ENCODE measurements around the gene HS6ST2.
"Not testable (repeated sequence)": the region's sequence is repeated elsewhere in the genome, so short reads cannot be mapped to it uniquely, and the experiment has no call there.

The HS6ST2 gene

DNA sequence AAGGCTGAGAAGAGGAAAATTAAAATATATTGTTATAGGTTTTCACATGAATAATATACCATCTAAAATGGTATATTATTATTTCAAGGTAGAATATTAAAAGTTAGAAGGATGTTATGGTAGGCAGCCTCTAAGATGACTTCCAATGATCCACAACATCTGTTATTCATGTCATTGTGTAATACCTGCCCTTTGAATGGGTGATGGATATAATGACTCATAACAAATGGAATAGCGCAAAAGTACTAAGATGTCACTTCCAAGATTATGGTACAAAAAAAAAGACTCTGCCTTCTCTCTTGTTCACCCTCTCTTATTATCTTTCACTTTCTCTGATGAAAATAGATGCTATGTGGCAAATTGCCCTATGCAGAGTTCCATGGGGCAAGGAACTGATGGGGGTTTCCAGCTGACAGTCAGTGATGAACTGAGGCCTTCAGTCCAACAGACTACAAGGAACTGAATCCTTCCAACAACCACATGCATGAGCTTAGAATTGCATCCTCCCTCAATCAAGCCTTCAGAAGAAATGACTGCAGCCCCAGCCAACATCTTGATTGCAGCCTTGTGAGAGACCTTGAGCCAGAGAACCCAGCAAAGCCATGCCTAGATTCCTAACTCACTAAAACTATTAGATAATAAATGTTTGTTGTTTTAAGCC lies 57.7 kb downstream of the HS6ST2 start:
- TF ChIP-seq CTCF (conservative IDR thresholded peaks at IDR 0.05; ENCODE audit: control insufficient read depth, insufficient read depth, low read depth, low read length) = no peak
- no peak overlapping the region for H3K4me3 ChIP-seq (ENCODE audit: control insufficient read depth, low read depth, low read length)
- peak; percentile 51 for DNase-seq (ENCODE audit: low read depth)

DNA sequence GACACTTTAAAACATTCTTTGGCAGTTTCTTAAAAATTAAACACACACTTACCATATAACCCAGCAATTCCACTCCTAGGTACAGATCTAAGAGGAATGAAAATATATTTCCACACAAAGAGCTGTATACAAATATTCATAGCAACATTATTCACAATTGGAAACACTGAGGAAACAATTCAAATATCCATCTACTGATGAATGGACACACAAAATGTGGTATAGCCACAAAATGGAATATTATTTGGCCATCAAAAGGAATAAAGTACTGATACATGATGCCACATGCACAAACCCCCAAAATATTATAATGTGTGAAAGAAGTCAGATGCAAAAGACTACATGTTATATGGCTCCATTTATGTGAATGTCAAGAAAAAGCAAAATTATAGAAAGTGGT lies 70.9 kb downstream of the HS6ST2 start:
- TF ChIP-seq CTCF (conservative IDR thresholded peaks at IDR 0.05; ENCODE audit: control insufficient read depth, insufficient read depth, low read depth, low read length) = no peak
- H3K4me3 ChIP-seq (ENCODE audit: control insufficient read depth, low read depth, low read length) = no peak overlapping the region
- DNase-seq (ENCODE audit: low read depth) = no peak

DNA sequence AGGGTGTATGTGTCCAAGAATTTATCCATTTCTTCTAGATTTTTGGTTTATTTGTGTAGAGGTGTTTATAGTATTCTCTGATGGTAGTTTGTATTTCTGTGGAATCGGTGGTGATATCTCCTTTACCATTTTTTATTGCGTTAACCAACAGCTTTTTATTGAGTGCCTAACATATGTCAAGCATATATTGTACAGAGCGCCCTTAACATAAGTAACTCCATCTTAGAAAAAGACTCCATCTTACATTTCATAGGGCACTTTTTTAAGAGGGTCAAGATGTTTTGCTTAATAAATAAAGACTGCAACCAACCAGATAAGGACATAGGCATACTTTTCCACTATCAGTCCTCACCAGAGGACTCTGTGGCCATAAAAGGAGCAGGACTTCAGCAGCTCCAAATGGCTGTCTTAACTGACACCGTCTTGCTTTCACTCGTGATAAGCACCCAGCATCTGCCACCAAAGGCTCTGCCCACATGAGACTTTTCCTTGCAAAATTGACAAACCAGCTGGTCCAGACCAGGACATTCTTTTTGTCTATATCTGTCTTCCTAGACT lies 75.0 kb downstream of the HS6ST2 start:
- H3K4me3 ChIP-seq (ENCODE audit: control insufficient read depth, low read depth, low read length) = no peak overlapping the region
- no peak for DNase-seq (ENCODE audit: low read depth)
- TF ChIP-seq CTCF (conservative IDR thresholded peaks at IDR 0.05; ENCODE audit: control insufficient read depth, insufficient read depth, low read depth, low read length) = no peak

DNA sequence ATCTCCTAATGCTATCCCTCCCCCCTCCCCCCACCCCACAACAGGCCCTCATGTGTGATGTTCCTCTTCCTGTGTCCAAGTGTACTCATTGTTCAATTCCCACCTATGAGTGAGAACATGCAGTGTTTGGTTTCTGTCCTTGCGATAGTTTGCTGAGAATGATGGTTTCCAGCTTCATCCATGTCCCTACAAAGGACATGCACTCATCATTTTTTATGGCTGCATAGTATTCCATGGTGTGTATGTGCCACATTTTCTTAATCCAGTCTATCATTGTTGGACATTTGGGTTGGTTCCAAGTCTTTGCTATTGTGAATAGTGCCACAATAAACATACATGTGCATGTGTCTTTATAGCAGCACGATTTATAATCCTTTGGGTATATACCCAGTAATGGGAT lies 77.7 kb downstream of the HS6ST2 start:
- not testable (repeated sequence) for H3K4me3 ChIP-seq (ENCODE audit: control insufficient read depth, low read depth, low read length); DNase-seq (ENCODE audit: low read depth)

DNA sequence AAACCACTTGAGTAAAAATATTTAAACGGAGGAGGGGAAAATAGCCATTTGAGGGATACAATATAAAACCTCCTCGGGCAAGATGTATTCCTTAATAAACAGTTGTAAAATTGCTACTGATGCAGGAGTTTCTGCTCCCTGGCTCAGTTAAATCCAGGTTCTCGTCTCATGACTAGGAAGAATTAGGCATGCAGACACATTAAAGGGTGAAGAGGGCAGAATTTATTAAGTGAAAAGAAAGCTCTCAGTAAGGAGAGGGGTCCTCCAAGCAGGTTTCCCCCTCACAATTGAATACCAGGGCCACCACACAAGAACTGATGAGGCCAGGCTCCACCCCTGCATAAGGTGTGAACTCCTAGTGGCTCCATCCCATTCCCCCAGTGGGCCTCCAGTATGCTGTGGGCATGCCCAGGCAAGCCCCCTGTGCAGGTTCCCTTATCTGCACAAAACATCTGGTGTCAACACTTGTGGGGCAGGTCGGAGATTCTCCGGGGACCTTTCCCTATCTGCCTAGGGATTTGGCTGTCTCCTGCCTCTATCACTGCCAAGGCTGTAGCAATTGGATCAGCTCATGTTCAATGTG lies 80.4 kb downstream of the HS6ST2 start:
- DNase-seq (ENCODE audit: low read depth) = no peak
- no peak overlapping the region for H3K4me3 ChIP-seq (ENCODE audit: control insufficient read depth, low read depth, low read length)
- no peak for TF ChIP-seq CTCF (conservative IDR thresholded peaks at IDR 0.05; ENCODE audit: control insufficient read depth, insufficient read depth, low read depth, low read length)

DNA sequence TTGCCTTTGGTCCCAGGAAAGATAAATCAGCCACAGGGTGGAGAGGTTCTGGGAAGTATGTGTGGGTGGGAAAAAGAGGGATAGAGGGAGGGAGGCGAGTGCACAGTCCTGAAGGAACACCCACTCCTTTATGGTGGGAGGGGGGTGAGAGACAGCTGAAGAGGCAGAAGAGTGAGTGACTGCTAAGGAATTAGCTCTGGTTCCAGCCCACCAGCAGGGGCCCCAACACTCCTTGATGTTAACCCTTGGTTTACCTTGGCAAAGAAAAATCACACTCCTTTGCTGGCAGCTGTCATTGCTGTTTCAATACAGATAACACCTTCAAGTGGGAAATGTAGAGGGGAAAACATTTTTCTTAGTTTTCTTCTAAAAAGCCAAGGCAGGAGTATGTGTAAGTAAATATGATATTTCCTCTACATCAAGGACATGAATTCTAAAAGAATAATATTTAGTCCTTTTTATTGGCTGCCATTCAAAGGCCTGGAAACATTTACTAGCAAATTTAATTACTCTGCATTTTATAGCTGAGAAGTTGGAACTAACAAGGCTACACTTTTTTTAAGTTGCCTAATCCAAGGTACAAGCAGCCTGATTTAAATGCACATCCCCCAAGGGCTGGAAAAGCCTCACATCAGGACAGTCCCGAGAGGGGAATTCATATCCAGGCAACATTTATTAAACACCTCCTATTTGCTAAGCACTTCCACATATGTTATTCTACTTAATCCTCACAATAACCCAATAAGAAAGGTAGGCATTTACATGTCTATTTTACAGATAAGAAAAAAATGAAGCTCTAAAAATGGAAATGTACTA lies 81.7 kb downstream of the HS6ST2 start:
- TF ChIP-seq CTCF (conservative IDR thresholded peaks at IDR 0.05; ENCODE audit: control insufficient read depth, insufficient read depth, low read depth, low read length) = no peak
- DNase-seq (ENCODE audit: low read depth) = no peak
- no peak overlapping the region for H3K4me3 ChIP-seq (ENCODE audit: control insufficient read depth, low read depth, low read length)

All from fibroblast of mammary gland (primary cell).